ENCODE results near the gene WIPF3.
A peak's percentile ranks its signal among the peaks of the same experiment; 100 is the strongest.

The WIPF3 gene

GRCh38 chr7:29806208-29806994 is at the start of gene WIPF3:
WIPF3 (plus strand) TSS chr7:29806508; CDS start chr7:29834725, 28,217 bp downstream.
- DNase-seq = no peak

GRCh38 chr7:29763266-29763665 is 43.0 kb upstream of the WIPF3 start:
- no peak for DNase-seq

- no peak for DNase-seq
These were observed 42.1 kb upstream of the WIPF3 start for GRCh38 chr7:29764227-29764626.

- DNase-seq = no peak
These were observed 40.8 kb upstream of the WIPF3 start for GRCh38 chr7:29765490-29765889.

- no peak for DNase-seq
These were observed 35.9 kb upstream of the WIPF3 start for GRCh38 chr7:29770371-29770770.

GRCh38 chr7:29771081-29771816 is 35.1 kb upstream of the WIPF3 start:
- DNase-seq = peak; percentile 44

- no peak for DNase-seq
These were observed 27.3 kb upstream of the WIPF3 start for GRCh38 chr7:29779017-29779416.

GRCh38 chr7:29780346-29780745 is 26.0 kb upstream of the WIPF3 start:
- DNase-seq = no peak

- DNase-seq = no peak
These were observed 22.6 kb upstream of the WIPF3 start for GRCh38 chr7:29783671-29784070.

GRCh38 chr7:29793507-29793906 is 12.8 kb upstream of the WIPF3 start:
- no peak for DNase-seq

- no peak for DNase-seq
These were observed 11.2 kb upstream of the WIPF3 start for GRCh38 chr7:29794959-29795629.

GRCh38 chr7:29795696-29796580 is 10.4 kb upstream of the WIPF3 start:
- no peak for DNase-seq

- DNase-seq = no peak
These were observed 9.0 kb upstream of the WIPF3 start for GRCh38 chr7:29797112-29797944.

GRCh38 chr7:29798422-29798821 is 7.9 kb upstream of the WIPF3 start:
- DNase-seq = no peak

GRCh38 chr7:29801929-29802328 is 4.4 kb upstream of the WIPF3 start:
- DNase-seq = no peak

GRCh38 chr7:29805031-29805430 is 1.3 kb upstream of the WIPF3 start:
- DNase-seq = no peak

- no peak for DNase-seq
These were observed 461 bp upstream of the WIPF3 start for GRCh38 chr7:29805886-29806207.

GRCh38 chr7:29806995-29807841 is 910 bp downstream of the WIPF3 start:
- DNase-seq = no peak

- no peak for DNase-seq
These were observed 1.9 kb downstream of the WIPF3 start for GRCh38 chr7:29808075-29808801.

GRCh38 chr7:29809533-29810155 is 3.3 kb downstream of the WIPF3 start:
- DNase-seq = peak; percentile 77

Data from DMS79 (cell line).